Panc1 (cell line): ENCODE measurements around the gene NRP1.
"Not testable (repeated sequence)": the region's sequence is repeated elsewhere in the genome, so short reads cannot be mapped to it uniquely, and the experiment has no call there.

ENCODE experiments used
- CTCF ChIP-seq: fragments of 450-650 bp; IDR thresholded peaks from 2 replicates; pipeline ENCODE4 v1.5.1; 2017; ENCODE audit warnings: mild to moderate bottlenecking
- POLR2AphosphoS5 ChIP-seq: IDR thresholded peaks from 2 replicates; pipeline ENCODE4 v1.6.1; 2012; ENCODE audit warnings: mild to moderate bottlenecking, low read depth, low read length, moderate library complexity

GRCh38 chr10:33138686-33139085 is 195.8 kb downstream of the NRP1 start:
- not testable (repeated sequence) for TF ChIP-seq CTCF, POLR2AphosphoS5
